ENCODE data around the gene SPATA6L. TPM values are rescaled to one million over a fixed set of nuclear protein-coding genes. Genes with fewer than 3 reads are reported as not detected.

The SPATA6L gene
- total RNA-seq, 1 experiment from 2014 or later = 0.57 TPM

- CTCF ChIA-PET = no interaction called here
- no peaks in the 10 kb centered on the region for H3K9me3 ChIP-seq (ENCODE audit: control insufficient read depth in 1 of 2, insufficient read depth in 1 of 2, low read depth in 1 of 2, low read length in 2 of 2)
- RAD21 ChIA-PET (ENCODE audit: low non-redundant PET in 1 of 2, low total read pairs in 2 of 2, uncharacterized antibody in 2 of 2, unreplicated experiment in 2 of 2) = no interaction called here
- no peak for DNase-seq (ENCODE audit: low read depth, low spot score)
- H4K20me1 ChIP-seq (ENCODE audit: insufficient read depth) = no peaks in the 10 kb centered on the region; the same call in 1 of the 2 replicates
- BruUV-seq (replicated peaks) = no TSS peak
- H3K4me2 ChIP-seq (ENCODE audit: low read length) = no peak overlapping the region
- 0 out of 4 replicates have a peak, but pooled peaks cover 0 to 3% of the 10 kb centered on the region in 2 experiments for H3K4me1 ChIP-seq (ENCODE audit: control insufficient read depth in 1 of 2, insufficient read depth in 2 of 2, low read length in 2 of 2)
- no peak overlapping the region for H3K27ac ChIP-seq (ENCODE audit: low read depth, low read length)
- H3K27me3 ChIP-seq (ENCODE audit: insufficient read depth, low read length) = no peaks in the 10 kb centered on the region
- H3K9me2 ChIP-seq (ENCODE audit: insufficient read depth) = no peaks in the 10 kb centered on the region
- no peak for TF ChIP-seq ATF3 (IDR thresholded peaks at IDR 0.05)
- no peak for TF ChIP-seq ZFX (IDR thresholded peaks at IDR 0.05)
- TF ChIP-seq POLR2A (IDR thresholded peaks at IDR 0.05; ENCODE audit: borderline replicate concordance, extremely low read depth, insufficient read depth, insufficient read length) = no peak
- no peak for TF ChIP-seq EZH2phosphoT487 (IDR thresholded peaks at IDR 0.05; ENCODE audit: borderline replicate concordance)
- no peak for TF ChIP-seq FOSL1 (IDR thresholded peaks at IDR 0.05; ENCODE audit: low read depth)
- no peak for TF ChIP-seq JUND (IDR thresholded peaks at IDR 0.05)
- TF ChIP-seq CTCF (IDR thresholded peaks at IDR 0.05 in 2 of 3, conservative IDR thresholded peaks at IDR 0.05 in 1 of 3; ENCODE audit: borderline replicate concordance in 1 of 3, insufficient read depth in 1 of 3, low read depth in 2 of 3, low read length in 2 of 3) = no peak
- intact Hi-C loops (cut with micrococcal nuclease) = no loop called here
- POLR2A ChIA-PET = interaction anchor here (0.7 kb wide), 1 partner anchor 565 kb away, joined by 3 read pairs; no protein-coding TSS in a partner anchor
- no peak overlapping the region for H3K9ac ChIP-seq (ENCODE audit: low read length)
- H3K79me2 ChIP-seq (ENCODE audit: insufficient read depth, low read length) = no peaks in the 10 kb centered on the region
- H2AFZ ChIP-seq (ENCODE audit: low read depth, low read length, poor library complexity, severe bottlenecking) = no peak overlapping the region
- no peak for ATAC-seq
- H3K4me3 ChIP-seq (replicated peaks in 1 of 2; ENCODE audit: low read depth in 1 of 2, low read length in 2 of 2) = no peak overlapping the region
- H3K36me3 ChIP-seq (ENCODE audit: control insufficient read depth in 1 of 2, insufficient read depth in 2 of 2, low read length in 2 of 2) = peaks cover 17 to 27% of the 10 kb centered on the region in 2 experiments
These were observed 34.7 kb upstream of the SPATA6L start for GRCh38 chr9:4700932-4701331.

GRCh38 chr9:4700091-4700490 is 33.8 kb upstream of the SPATA6L start:
- no peak for ATAC-seq
- DNase-seq (ENCODE audit: low read depth, low spot score) = no peak
- H2AFZ ChIP-seq (ENCODE audit: low read depth, low read length, poor library complexity, severe bottlenecking) = no peak overlapping the region

More at GRCh38 chr9:4700091-4700490, 33.8 kb upstream of the SPATA6L start:
- Histone ChIP-seq H3K4me2 (ENCODE audit: low read length) (no peak overlapping the region), H3K36me3 (ENCODE audit: control insufficient read depth in 1 of 2, insufficient read depth in 2 of 2, low read length in 2 of 2) (peaks cover 13 to 25% of the 10 kb centered on the region in 2 experiments), H3K9me2 (ENCODE audit: insufficient read depth) (no peaks in the 10 kb centered on the region), H3K9ac (ENCODE audit: low read length) (no peak overlapping the region), H3K27me3 (ENCODE audit: insufficient read depth, low read length) (no peaks in the 10 kb centered on the region), H3K4me1 (ENCODE audit: control insufficient read depth in 1 of 2, insufficient read depth in 2 of 2, low read length in 2 of 2) (peaks cover 0 to 4% of the 10 kb centered on the region in 2 experiments; a peak in 1 of 4 replicates), H4K20me1 (ENCODE audit: insufficient read depth) (no peaks in the 10 kb centered on the region), H3K9me3 (ENCODE audit: control insufficient read depth in 1 of 2, insufficient read depth in 1 of 2, low read depth in 1 of 2, low read length in 2 of 2) (no peaks in the 10 kb centered on the region), H3K79me2 (ENCODE audit: insufficient read depth, low read length) (0 out of 2 replicates have a peak, but pooled peaks cover 4% of the 10 kb centered on the region), H3K27ac (ENCODE audit: low read depth, low read length) (no peak overlapping the region), H3K4me3 (replicated peaks in 1 of 2; ENCODE audit: low read depth in 1 of 2, low read length in 2 of 2) (no peak overlapping the region)
- no peak for TF ChIP-seq EZH2phosphoT487 (IDR thresholded peaks at IDR 0.05; ENCODE audit: borderline replicate concordance)
- TF ChIP-seq ZBTB33 (IDR thresholded peaks at IDR 0.05; ENCODE audit: extremely low read depth, insufficient replicate concordance, low read length) = no peak
- no peak for TF ChIP-seq RAD21 (IDR thresholded peaks at IDR 0.05; ENCODE audit: low read depth)
- TF ChIP-seq FOSL1 (IDR thresholded peaks at IDR 0.05; ENCODE audit: low read depth) = no peak
- TF ChIP-seq SP1 (IDR thresholded peaks at IDR 0.05; ENCODE audit: low read depth) = no peak
- no peak for TF ChIP-seq SIN3A (IDR thresholded peaks at IDR 0.05; ENCODE audit: low read depth)
- TF ChIP-seq EGR1 (IDR thresholded peaks at IDR 0.05; ENCODE audit: low read depth) = no peak
- no peak for TF ChIP-seq TCF7L2 (IDR thresholded peaks at IDR 0.05; ENCODE audit: borderline replicate concordance, extremely low read depth, insufficient read depth, insufficient read length)
- TF ChIP-seq MAX (IDR thresholded peaks at IDR 0.05) = no peak
- TF ChIP-seq ZNF274 (IDR thresholded peaks at IDR 0.05; ENCODE audit: low read depth, low read length) = no peak
- no peak for TF ChIP-seq ATF3 (IDR thresholded peaks at IDR 0.05)
- TF ChIP-seq YY1 (IDR thresholded peaks at IDR 0.05; ENCODE audit: extremely low read depth, insufficient replicate concordance, low read depth, low read length) = no peak
- TF ChIP-seq JUND (IDR thresholded peaks at IDR 0.05) = no peak
- no TSS peak for BruUV-seq (replicated peaks)
- intact Hi-C loops (cut with micrococcal nuclease) = no loop called here
- ChIA-PET CTCF (no interaction called here), RAD21 (ENCODE audit: low non-redundant PET in 1 of 2, low total read pairs in 2 of 2, uncharacterized antibody in 2 of 2, unreplicated experiment in 2 of 2) (no interaction called here), POLR2A (no interaction called here)

Measured in HCT116 (cell line).